Mucosa of descending colon (tissue), 3 donors: ENCODE measurements around the gene PRDM4. TPM values are rescaled to one million over a fixed set of nuclear protein-coding genes. Genes with fewer than 3 reads are reported as not detected.
"Not testable (repeated sequence)": the region's sequence is repeated elsewhere in the genome, so short reads cannot be mapped to it uniquely, and the experiment has no call there.

Experiments
- ATAC-seq: fragments of 200-7000 bp; cut with Tn5 transposase; one replicate; pipeline ENCODE4 v1.9.1; 2020; ENCODE audit warnings: mild to moderate bottlenecking, moderate library complexity
- DNase-seq, 3 donors: peaks; one replicate each; pipeline ENCODE4 v3.0.0-alpha.2; 2020
- H3K36me3 ChIP-seq: fragments of 200-600 bp; one replicate; pipeline ENCODE4 v1.8.0; 2021; ENCODE audit warnings: low read depth, mild to moderate bottlenecking
- H3K4me1 ChIP-seq: fragments of 200-600 bp; one replicate; pipeline ENCODE4 v1.8.0; 2021; ENCODE audit warnings: low read depth, mild to moderate bottlenecking
- H3K4me3 ChIP-seq: fragments of 200-600 bp; one replicate; pipeline ENCODE4 v1.8.0; 2021; ENCODE audit warnings: mild to moderate bottlenecking
- H3K9me3 ChIP-seq: fragments of 200-600 bp; one replicate; pipeline ENCODE4 v1.8.0; 2021; ENCODE audit warnings: mild to moderate bottlenecking
- intact Hi-C, 2 donors: fragments of 100-400 bp; cut with DNase I in 1 of 2; cut with micrococcal nuclease in 1 of 2; formaldehyde crosslinking; loops; one replicate each; pipeline versions ENCODE4 v1.11.0 to v1.11.1; 2022; cut with DNase I, micrococcal nuclease
- total RNA-seq, 3 donors: library from RNA; stranded (reverse); fragmentation: NEBNext Ultra II Directional in 2 of 3; extraction: Animal tissue kit (Norgen Biotek cat#: 25700) in 2 of 3; gene quantifications; one replicate each; pipeline versions ENCODE4 v1.2.1 to v1.2.4, GENCODE V29; 2021 to 2023
- TF ChIP-seq, protein P1 (sequence below): fragments of 200-600 bp; IDR thresholded peaks from one replicate; pipeline ENCODE4 v1.8.0; 2022; ENCODE audit warnings: antibody characterized with exemption, mild to moderate bottlenecking
- donor health status: DM: no; HTN: no; CAD: no; lungs with moderate emphysema.
- donor health status: DM: no; HTN: no; CAD: no.
- donor health status: DM: no; HTN: yes; CAD: no.

Gene PRDM4
- total RNA-seq, 3 donors from 2014 or later = 38.4 to 44.4 (median 39.9) TPM

DNA sequence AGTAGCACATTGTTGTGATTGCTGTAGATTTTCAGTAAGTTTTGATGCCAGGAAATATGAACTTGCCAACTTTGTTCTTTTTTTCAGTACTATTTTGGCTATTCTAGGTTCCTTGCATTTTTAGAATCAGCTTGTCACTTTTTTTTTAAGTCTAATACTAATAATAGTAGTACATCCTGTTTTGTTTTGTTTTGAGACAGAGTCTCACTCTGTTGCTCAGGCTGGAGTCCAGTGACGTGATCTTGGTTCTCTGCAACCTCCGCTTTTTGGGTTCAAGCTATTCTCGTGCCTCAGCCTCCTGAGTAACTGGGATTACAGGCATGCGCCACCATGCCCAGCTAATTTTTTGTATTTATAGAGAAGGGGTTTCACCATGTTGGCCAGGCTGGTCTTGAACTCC is 58.8 kb downstream of the PRDM4 start:
- H3K36me3 ChIP-seq = no peaks in the 10 kb centered on the region
- intact Hi-C loops = no loop called here

DNA sequence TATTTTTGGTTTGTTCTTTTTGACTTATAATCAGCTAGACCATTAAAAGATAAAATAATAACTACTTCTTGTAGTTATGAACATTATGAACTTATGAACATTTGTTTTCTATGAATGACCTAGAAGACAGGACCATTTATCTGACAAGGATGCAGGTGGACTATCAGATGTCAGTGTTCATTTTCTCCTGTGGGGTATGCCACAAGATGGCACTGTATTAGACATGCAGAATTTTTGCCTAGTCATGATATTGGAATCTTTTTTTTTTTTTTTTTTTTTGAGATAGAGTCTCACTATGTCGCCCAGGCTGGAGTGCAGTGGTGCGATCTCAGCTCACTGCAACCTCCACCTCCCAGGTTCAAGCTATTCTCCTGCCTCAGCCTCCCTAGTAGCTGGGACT is 65.2 kb downstream of the PRDM4 start:
- H3K4me3 ChIP-seq, intact Hi-C loops, ATAC-seq, H3K9me3 ChIP-seq, DNase-seq, H3K36me3 ChIP-seq, H3K4me1 ChIP-seq: not testable (repeated sequence)

More for the DNA sequence above, 58.8 kb downstream of the PRDM4 start:
- ATAC-seq (no peak), DNase-seq (no peak)
- Histone ChIP-seq H3K9me3 (no peaks in the 10 kb centered on the region), H3K4me1 (no peaks in the 10 kb centered on the region), H3K4me3 (no peak overlapping the region)
- TF ChIP-seq, protein P1, sequence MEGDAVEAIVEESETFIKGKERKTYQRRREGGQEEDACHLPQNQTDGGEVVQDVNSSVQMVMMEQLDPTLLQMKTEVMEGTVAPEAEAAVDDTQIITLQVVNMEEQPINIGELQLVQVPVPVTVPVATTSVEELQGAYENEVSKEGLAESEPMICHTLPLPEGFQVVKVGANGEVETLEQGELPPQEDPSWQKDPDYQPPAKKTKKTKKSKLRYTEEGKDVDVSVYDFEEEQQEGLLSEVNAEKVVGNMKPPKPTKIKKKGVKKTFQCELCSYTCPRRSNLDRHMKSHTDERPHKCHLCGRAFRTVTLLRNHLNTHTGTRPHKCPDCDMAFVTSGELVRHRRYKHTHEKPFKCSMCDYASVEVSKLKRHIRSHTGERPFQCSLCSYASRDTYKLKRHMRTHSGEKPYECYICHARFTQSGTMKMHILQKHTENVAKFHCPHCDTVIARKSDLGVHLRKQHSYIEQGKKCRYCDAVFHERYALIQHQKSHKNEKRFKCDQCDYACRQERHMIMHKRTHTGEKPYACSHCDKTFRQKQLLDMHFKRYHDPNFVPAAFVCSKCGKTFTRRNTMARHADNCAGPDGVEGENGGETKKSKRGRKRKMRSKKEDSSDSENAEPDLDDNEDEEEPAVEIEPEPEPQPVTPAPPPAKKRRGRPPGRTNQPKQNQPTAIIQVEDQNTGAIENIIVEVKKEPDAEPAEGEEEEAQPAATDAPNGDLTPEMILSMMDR = no peak

DNA sequence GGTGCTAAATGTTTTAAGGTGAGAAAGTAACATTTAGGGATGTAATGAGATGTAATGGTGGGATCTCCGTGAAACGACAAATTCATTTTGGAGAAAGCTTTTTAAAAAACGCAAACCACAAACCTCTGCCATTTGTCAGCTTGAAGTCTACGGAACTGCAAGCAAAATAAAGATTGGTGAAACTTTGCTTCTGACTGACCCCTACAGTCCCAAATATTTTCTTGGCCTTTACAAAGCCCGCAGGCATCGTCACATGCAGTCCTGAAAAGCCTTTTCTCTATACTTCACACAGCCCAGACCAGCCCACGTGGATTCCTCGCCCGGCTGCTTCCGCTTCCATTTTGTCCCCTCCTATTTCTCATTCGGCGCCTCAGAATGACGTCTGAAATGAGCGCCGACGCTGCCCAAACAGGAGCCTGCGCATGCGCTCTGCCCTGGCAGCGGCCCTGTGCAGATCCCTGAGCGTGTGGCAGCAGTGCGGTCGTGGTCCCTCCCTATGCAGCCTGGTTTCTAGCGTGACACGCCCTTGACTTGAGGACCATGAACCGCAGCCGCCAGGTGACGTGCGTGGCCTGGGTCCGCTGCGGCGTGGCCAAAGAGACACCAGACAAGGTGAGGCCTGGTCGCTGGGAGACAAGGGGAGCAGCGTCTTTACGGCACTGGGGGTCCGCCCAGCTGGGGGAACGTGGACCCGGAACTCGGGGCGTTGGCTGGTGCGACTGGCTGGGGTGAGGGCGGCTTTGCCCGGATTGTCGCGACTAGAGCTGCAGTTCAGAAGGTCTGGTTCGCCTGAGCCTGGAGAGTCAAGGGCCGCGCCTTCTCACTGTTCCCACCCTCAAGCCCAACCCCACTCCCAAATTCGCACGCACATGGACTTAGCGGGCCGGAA is 75.3 kb downstream of the PRDM4 start, which contains the start of gene PWP1:
TSS of gene PWP1 (plus strand) at position 440 of the 889 bp plus-strand sequence. CDS start at position 541, 101 bp downstream.
- no peaks in the 10 kb centered on the region for H3K36me3 ChIP-seq
- peak; percentile 96 to 99 (median 97) for DNase-seq
- H3K4me3 ChIP-seq = peak within 1 kb of the TSS; percentile 59
- peaks cover 17% of the 10 kb centered on the region for H3K4me1 ChIP-seq
- intact Hi-C loops = no loop called here
- ATAC-seq = peak; percentile 98
- H3K9me3 ChIP-seq = no peaks in the 10 kb centered on the region
- TF ChIP-seq, protein P1 = peak; percentile 12

DNA sequence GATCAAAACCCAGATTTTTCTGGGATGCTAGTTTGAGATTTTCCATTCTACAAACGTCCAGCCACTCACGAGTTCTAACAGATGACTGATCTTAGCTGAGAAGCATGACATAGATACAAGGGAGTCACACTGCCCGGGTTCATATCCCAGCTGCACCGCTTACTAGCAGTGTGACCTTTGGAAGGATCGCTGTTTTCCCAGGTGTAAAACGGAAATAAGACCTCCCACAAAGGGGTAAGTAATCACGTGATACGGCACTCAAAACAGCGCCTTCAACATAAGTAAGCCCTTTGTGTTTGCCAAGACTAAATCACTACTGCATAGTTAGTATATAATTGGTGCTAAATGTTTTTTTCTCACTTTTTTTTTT is 76.0 kb downstream of the PRDM4 start:
- TF ChIP-seq, protein P1 = no peak
- Histone ChIP-seq H3K4me1 (peaks cover 17% of the 10 kb centered on the region), H3K36me3 (no peaks in the 10 kb centered on the region), H3K9me3 (no peaks in the 10 kb centered on the region), H3K4me3 (no peak overlapping the region)
- intact Hi-C loops = no loop called here
- ATAC-seq = peak; percentile 67
- peak in 1 of 3 donors; percentile 66 for DNase-seq

DNA sequence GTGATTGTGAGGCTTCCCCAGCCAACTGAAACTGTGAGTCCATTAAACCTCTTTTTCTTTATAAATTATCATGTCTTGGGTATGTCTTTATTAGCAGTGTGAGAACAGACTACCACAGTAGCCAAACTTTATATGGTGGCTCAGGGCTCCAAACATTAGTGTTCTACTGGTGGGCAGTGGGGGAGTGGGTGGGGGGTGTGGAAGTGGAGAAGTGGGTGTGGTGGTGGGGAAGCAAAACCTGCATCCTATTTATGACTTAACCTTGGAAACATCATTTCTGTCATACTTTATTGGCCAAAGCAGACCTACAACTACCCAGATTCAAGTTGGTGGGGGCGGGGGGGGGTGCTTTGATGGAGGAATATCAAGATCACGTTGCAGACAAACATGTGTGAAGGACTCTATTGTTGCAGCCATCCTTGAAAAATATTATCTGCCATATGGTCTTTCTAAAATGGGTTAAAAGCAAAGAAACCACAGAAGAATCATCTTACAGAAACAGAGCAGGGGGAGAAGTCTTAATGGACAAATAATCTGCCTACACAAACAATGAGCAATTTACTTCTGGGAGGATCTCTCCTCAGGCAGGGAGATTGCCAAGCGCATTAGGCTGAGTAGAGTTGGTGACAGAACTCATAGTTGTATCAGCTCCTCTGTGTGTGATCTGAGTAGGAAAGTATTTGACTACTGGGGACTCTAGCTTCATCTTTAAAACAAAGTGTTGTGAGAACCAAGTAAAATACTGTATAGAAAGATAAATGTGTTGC is 76.7 kb downstream of the PRDM4 start:
- DNase-seq = no peak
- Histone ChIP-seq H3K4me3 (no peak overlapping the region), H3K36me3 (no peaks in the 10 kb centered on the region), H3K4me1 (peaks cover 17% of the 10 kb centered on the region), H3K9me3 (no peaks in the 10 kb centered on the region)
- intact Hi-C loops = no loop called here
- TF ChIP-seq, protein P1 = no peak
- ATAC-seq = no peak

Other genes starting within 250 kb of the PRDM4 start
- gene PWP1, start 75.3 kb downstream of the PRDM4 start, total RNA-seq = 10 to 100 TPM; 18.4 to 31.8 (median 22.4) TPM
- gene ASCL4, start 13.6 kb upstream of the PRDM4 start, total RNA-seq = not detected